A549 (cell line): ENCODE measurements around the gene KRTAP1-5.

Source experiments
- CBX8 ChIP-seq: fragments of 200-600 bp; sonication (generic); IDR thresholded peaks from 2 replicates; pipeline ENCODE4 v1.6.1; 2016
- CHD2 ChIP-seq: fragments of 150-350 bp; IDR thresholded peaks from 2 replicates; pipeline ENCODE4 v1.6.1; 2014; ENCODE audit warnings: low read length; ENCODE audit not compliant: partially characterized antibody
- CTCF ChIP-seq: fragments of >200 bp; sonication (Bioruptor Twin); formaldehyde crosslinking; IDR thresholded peaks from 3 replicates; pipeline ENCODE4 v1.5.1; 2016
- ESRRA ChIP-seq: fragments of 150-350 bp; IDR thresholded peaks from 2 replicates; pipeline ENCODE4 v1.6.1; 2014; ENCODE audit warnings: mild to moderate bottlenecking, low read length, borderline replicate concordance
- MAZ ChIP-seq: fragments of 150-350 bp; IDR thresholded peaks from 2 replicates; pipeline ENCODE4 v1.6.1; 2014; ENCODE audit warnings: antibody characterized with exemption, low read depth, low read length, borderline replicate concordance
- POLR2A ChIP-seq: IDR thresholded peaks from 2 replicates; pipeline ENCODE4 v1.6.1; 2012; ENCODE audit warnings: mild to moderate bottlenecking, low read length
- RNF2 ChIP-seq: fragments of 200-600 bp; sonication (generic); IDR thresholded peaks from 2 replicates; pipeline ENCODE4 v1.6.1; 2016; ENCODE audit warnings: low read depth, mild to moderate bottlenecking, antibody characterized with exemption, moderate library complexity, borderline replicate concordance

- TF ChIP-seq CTCF (no peak), CHD2 (no peak), CBX8 (no peak), RNF2 (no peak), ESRRA (no peak), POLR2A (no peak), MAZ (no peak)
Measured at GRCh38 chr17:41069031-41069430, 42.0 kb upstream of the KRTAP1-5 start.
